Astrocyte (in vitro differentiated cells and primary cell): ENCODE results near the gene KRTAP5-5.

ENCODE experiments used
- CTCF ChIP-seq: IDR thresholded peaks from 2 replicates; pipeline ENCODE4 v1.5.1; 2011; ENCODE audit warnings: low read depth, mild to moderate bottlenecking, inconsistent platforms, low read length, moderate library complexity; ENCODE audit not compliant: insufficient read depth
- EZH2 ChIP-seq: IDR thresholded peaks from 2 replicates; pipeline ENCODE4 v1.6.1; 2012; ENCODE audit warnings: mild to moderate bottlenecking, low read length, inconsistent platforms; ENCODE audit not compliant: insufficient read depth

- no peak for TF ChIP-seq CTCF
- TF ChIP-seq EZH2: no peak
Measured at GRCh38 chr11:1604181-1604580, 25.4 kb upstream of the KRTAP5-5 start.
